DOHH2 (cell line): ENCODE measurements around the gene LGALS8.

Experiments used
- EZH2phosphoT487 ChIP-seq: fragments of 200-600 bp; sonication (generic); IDR thresholded peaks from 2 replicates; pipeline ENCODE4 v1.6.1; 2017; ENCODE audit warnings: borderline replicate concordance, mild to moderate bottlenecking, antibody characterized with exemption, low read length, moderate library complexity, mixed read lengths
- TF ChIP-seq, protein P1 (sequence below): fragments of 200-600 bp; sonication (generic); IDR thresholded peaks from one replicate; pipeline ENCODE4 v1.5.1; 2014; ENCODE audit warnings: antibody characterized with exemption, mild to moderate bottlenecking, low read depth, low read length; ENCODE audit not compliant: poor library complexity, severe bottlenecking

GRCh38 chr1:236548452-236548851 is 24.7 kb downstream of the LGALS8 start:
- TF ChIP-seq, protein P1, sequence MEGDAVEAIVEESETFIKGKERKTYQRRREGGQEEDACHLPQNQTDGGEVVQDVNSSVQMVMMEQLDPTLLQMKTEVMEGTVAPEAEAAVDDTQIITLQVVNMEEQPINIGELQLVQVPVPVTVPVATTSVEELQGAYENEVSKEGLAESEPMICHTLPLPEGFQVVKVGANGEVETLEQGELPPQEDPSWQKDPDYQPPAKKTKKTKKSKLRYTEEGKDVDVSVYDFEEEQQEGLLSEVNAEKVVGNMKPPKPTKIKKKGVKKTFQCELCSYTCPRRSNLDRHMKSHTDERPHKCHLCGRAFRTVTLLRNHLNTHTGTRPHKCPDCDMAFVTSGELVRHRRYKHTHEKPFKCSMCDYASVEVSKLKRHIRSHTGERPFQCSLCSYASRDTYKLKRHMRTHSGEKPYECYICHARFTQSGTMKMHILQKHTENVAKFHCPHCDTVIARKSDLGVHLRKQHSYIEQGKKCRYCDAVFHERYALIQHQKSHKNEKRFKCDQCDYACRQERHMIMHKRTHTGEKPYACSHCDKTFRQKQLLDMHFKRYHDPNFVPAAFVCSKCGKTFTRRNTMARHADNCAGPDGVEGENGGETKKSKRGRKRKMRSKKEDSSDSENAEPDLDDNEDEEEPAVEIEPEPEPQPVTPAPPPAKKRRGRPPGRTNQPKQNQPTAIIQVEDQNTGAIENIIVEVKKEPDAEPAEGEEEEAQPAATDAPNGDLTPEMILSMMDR = no peak
- no peak for TF ChIP-seq EZH2phosphoT487
